Measurements from ENCODE around the gene PDE9A.

PDE9A gene

GRCh38 chr21:42685954-42686500, 32.6 kb downstream of the PDE9A start:
- DNase-seq (ENCODE audit: low read depth, low spot score) = no peak

- no peak for DNase-seq (ENCODE audit: low read depth, low spot score)
Observed at GRCh38 chr21:42687796-42688195, 34.4 kb downstream of the PDE9A start.

GRCh38 chr21:42688226-42688840, 34.9 kb downstream of the PDE9A start:
- no peak for DNase-seq (ENCODE audit: low read depth, low spot score)

- no peak for DNase-seq (ENCODE audit: low read depth, low spot score)
Observed at GRCh38 chr21:42688841-42689371, 35.5 kb downstream of the PDE9A start.

GRCh38 chr21:42690586-42690985, 37.2 kb downstream of the PDE9A start:
- DNase-seq (ENCODE audit: low read depth, low spot score) = no peak

- no peak for DNase-seq (ENCODE audit: low read depth, low spot score)
Observed at GRCh38 chr21:42691901-42692559, 38.6 kb downstream of the PDE9A start.

- DNase-seq (ENCODE audit: low read depth, low spot score) = no peak
Observed at GRCh38 chr21:42692688-42693087, 39.3 kb downstream of the PDE9A start.

GRCh38 chr21:42694751-42695696, 41.6 kb downstream of the PDE9A start:
- DNase-seq (ENCODE audit: low read depth, low spot score) = no peak

- no peak for DNase-seq (ENCODE audit: low read depth, low spot score)
Observed at GRCh38 chr21:42695697-42696380, 42.4 kb downstream of the PDE9A start.

GRCh38 chr21:42696501-42697040, 43.1 kb downstream of the PDE9A start:
- DNase-seq (ENCODE audit: low read depth, low spot score) = no peak

- no peak for DNase-seq (ENCODE audit: low read depth, low spot score)
Observed at GRCh38 chr21:42698733-42699132, 45.3 kb downstream of the PDE9A start.

GRCh38 chr21:42699196-42699595, 45.8 kb downstream of the PDE9A start:
- no peak for DNase-seq (ENCODE audit: low read depth, low spot score)

GRCh38 chr21:42701706-42702456, 48.5 kb downstream of the PDE9A start:
- DNase-seq (ENCODE audit: low read depth, low spot score) = no peak

GRCh38 chr21:42702720-42703119, 49.3 kb downstream of the PDE9A start:
- DNase-seq (ENCODE audit: low read depth, low spot score) = no peak

GRCh38 chr21:42703136-42703908, 49.9 kb downstream of the PDE9A start:
- DNase-seq (ENCODE audit: low read depth, low spot score) = no peak

- DNase-seq (ENCODE audit: low read depth, low spot score) = no peak
Observed at GRCh38 chr21:42703965-42704364, 50.5 kb downstream of the PDE9A start.

GRCh38 chr21:42704861-42705260, 51.4 kb downstream of the PDE9A start:
- no peak for DNase-seq (ENCODE audit: low read depth, low spot score)

- no peak for DNase-seq (ENCODE audit: low read depth, low spot score)
Observed at GRCh38 chr21:42705346-42705745, 51.9 kb downstream of the PDE9A start.

- DNase-seq (ENCODE audit: low read depth, low spot score) = no peak
Observed at GRCh38 chr21:42705746-42706374, 52.4 kb downstream of the PDE9A start.

Data from ELF-1 (cell line).